ENCODE data around the gene LEMD1. TPM values are rescaled to one million over a fixed set of nuclear protein-coding genes. Genes with fewer than 3 reads are reported as not detected.

LEMD1 gene
- total RNA-seq, 2 experiments from 2014 or later, result not detected

DNA sequence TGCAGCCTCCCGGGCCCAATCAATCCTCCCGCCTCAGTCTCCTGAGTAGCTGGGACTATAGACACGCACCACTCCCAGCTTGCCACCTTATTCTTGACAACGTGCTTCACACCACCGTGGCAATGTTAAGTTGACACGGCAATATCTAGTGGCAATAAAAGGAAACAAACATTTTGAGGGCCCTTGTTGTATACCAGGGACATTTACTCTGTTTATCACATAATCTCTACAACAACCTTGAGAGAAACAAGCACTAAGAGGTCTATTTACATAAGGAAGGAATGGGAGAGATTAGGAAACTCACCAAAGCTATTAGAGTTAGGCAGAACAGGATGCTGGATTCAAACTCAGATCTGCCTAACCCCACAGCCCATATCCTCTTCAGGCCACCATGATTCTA, 68.2 kb downstream of the LEMD1 start:
- H3K9me3 ChIP-seq (ENCODE audit: control insufficient read depth in 1 of 2, insufficient read depth in 1 of 2, low read length in 2 of 2), result no peaks in the 10 kb centered on the region

DNA sequence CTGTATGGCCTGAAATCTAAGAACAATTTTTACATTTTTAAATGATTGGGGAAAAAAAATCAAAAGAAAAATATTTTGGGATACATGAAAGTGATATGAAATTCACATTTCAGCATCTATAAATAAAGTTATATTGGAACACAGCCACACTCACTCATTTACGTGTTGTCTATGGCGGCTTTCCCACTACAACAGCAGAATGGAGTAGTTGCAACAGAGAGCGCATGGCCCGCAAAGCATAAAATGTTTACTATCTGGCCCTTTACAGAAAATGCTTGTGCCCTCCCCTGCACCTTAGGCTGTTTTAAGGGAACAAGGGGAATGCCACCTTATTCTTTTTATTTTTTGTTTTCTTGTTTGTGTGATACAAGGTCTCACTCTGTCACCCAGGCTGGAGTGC, 68.7 kb downstream of the LEMD1 start:
- TF ChIP-seq, protein P1, sequence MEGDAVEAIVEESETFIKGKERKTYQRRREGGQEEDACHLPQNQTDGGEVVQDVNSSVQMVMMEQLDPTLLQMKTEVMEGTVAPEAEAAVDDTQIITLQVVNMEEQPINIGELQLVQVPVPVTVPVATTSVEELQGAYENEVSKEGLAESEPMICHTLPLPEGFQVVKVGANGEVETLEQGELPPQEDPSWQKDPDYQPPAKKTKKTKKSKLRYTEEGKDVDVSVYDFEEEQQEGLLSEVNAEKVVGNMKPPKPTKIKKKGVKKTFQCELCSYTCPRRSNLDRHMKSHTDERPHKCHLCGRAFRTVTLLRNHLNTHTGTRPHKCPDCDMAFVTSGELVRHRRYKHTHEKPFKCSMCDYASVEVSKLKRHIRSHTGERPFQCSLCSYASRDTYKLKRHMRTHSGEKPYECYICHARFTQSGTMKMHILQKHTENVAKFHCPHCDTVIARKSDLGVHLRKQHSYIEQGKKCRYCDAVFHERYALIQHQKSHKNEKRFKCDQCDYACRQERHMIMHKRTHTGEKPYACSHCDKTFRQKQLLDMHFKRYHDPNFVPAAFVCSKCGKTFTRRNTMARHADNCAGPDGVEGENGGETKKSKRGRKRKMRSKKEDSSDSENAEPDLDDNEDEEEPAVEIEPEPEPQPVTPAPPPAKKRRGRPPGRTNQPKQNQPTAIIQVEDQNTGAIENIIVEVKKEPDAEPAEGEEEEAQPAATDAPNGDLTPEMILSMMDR (IDR thresholded peaks at IDR 0.05), result no peak
- no peaks in the 10 kb centered on the region for H3K4me1 ChIP-seq (ENCODE audit: insufficient read depth, low read length)
- no peak overlapping the region for H3K27ac ChIP-seq (ENCODE audit: low read depth in 1 of 2, low read length in 2 of 2)
- no peaks in the 10 kb centered on the region for H3K9me3 Mint-ChIP-seq
- H3K27ac Mint-ChIP-seq, result no peak overlapping the region
- H3K36me3 ChIP-seq (ENCODE audit: insufficient read depth, low read length), result no peaks in the 10 kb centered on the region
- H3K4me1 Mint-ChIP-seq (ENCODE audit: low read depth), result no peaks in the 10 kb centered on the region
- H3K27me3 Mint-ChIP-seq, result peaks cover 19% of the 10 kb centered on the region
- CTCF ChIA-PET, result interaction anchor here (1.0 to 3.6 kb wide), 4 partner anchors 79 to 358 kb away, joined by 3 to 41 read pairs (median 15); no protein-coding TSS in a partner anchor
- H3K27me3 ChIP-seq (ENCODE audit: control insufficient read depth in 1 of 2, insufficient read depth in 2 of 2, low read length in 2 of 2), result peaks cover 0 to 5% of the 10 kb centered on the region in 2 experiments
- ATAC-seq (ENCODE audit: poor library complexity) (no peak), DNase-seq (no peak)
- no peaks in the 10 kb centered on the region for H3K9me3 ChIP-seq (ENCODE audit: control insufficient read depth in 1 of 2, insufficient read depth in 1 of 2, low read length in 2 of 2)
- POLR2A ChIA-PET, result no interaction called here
- intact Hi-C loops (cut with DNase I, micrococcal nuclease), result no loop called here
- H3K36me3 Mint-ChIP-seq (ENCODE audit: low read depth), result no peaks in the 10 kb centered on the region
- H3K4me3 ChIP-seq (ENCODE audit: low read length), result no peak overlapping the region
- no peak overlapping the region for H3K4me3 Mint-ChIP-seq

More for the DNA sequence above, 68.2 kb downstream of the LEMD1 start:
- ChIA-PET CTCF (interaction anchor here (0.6 to 3.6 kb wide), 15 partner anchors 9 to 358 kb away, joined by 3 to 41 read pairs (median 4); no protein-coding TSS in a partner anchor), POLR2A (interaction anchor here (0.8 to 1.5 kb wide), 5 partner anchors 68 to 132 kb away, joined by 3 to 8 read pairs (median 6); no protein-coding TSS in a partner anchor)
- H3K27me3 Mint-ChIP-seq, result peaks cover 19% of the 10 kb centered on the region
- Histone ChIP-seq H3K27ac (ENCODE audit: low read depth in 1 of 2, low read length in 2 of 2) (no peak overlapping the region), H3K36me3 (ENCODE audit: insufficient read depth, low read length) (no peaks in the 10 kb centered on the region), H3K4me1 (ENCODE audit: insufficient read depth, low read length) (no peaks in the 10 kb centered on the region), H3K4me3 (ENCODE audit: low read length) (no peak overlapping the region), H3K27me3 (ENCODE audit: control insufficient read depth in 1 of 2, insufficient read depth in 2 of 2, low read length in 2 of 2) (peaks cover 2 to 7% of the 10 kb centered on the region in 2 experiments)
- no peak for DNase-seq
- intact Hi-C loops (cut with DNase I, micrococcal nuclease), result loop anchor here (1.0 to 2.0 kb wide), 4 partner anchors 131 to 171 kb away; no protein-coding TSS in a partner anchor
- ATAC-seq (ENCODE audit: poor library complexity), result no peak
- H3K36me3 Mint-ChIP-seq (ENCODE audit: low read depth), result no peaks in the 10 kb centered on the region
- H3K4me3 Mint-ChIP-seq, result no peak overlapping the region
- no peaks in the 10 kb centered on the region for H3K9me3 Mint-ChIP-seq
- no peak overlapping the region for H3K27ac Mint-ChIP-seq
- H3K4me1 Mint-ChIP-seq (ENCODE audit: low read depth), result no peaks in the 10 kb centered on the region
- TF ChIP-seq, protein P1 (IDR thresholded peaks at IDR 0.05), result no peak

DNA sequence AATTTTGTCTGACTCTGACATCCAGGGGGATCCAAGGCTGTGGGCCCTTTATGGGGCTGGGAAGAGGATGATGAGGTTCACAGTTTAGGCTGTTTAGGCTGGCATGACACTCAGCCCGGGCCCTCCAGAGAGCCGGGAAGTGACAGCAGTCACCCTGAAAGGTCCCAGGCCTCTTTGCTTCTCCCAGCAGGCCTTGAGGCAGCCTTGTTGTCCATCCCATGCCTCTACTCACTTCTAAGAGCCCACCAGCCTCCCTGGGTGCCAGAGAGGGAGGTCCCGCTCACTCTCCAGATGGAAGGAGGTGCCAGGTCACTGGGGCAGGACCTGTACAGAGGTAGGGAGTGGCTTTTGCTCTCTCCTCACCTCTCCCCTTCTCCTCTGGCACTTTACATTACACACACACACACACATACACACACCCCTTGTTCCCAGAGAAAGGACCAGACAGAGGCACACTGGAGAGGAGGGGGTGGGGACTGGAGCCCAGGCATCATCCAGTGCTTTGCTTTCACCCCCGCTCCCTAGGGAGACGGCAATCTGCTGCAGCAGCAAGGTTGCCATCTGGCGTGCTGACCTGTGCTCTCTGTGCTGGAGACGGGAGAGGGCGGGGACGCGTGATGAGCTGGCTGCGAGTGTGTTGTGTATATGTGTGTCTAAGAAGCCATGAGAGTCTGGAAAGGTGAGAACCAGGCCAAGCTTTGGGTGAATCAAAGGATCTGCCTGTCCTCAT, 69.7 kb downstream of the LEMD1 start:
- intact Hi-C loops (cut with DNase I, micrococcal nuclease), result no loop called here
- H3K27me3 Mint-ChIP-seq, result peaks cover 18% of the 10 kb centered on the region
- no peak overlapping the region for H3K27ac Mint-ChIP-seq
- TF ChIP-seq, protein P1 (IDR thresholded peaks at IDR 0.05), result no peak
- no peaks in the 10 kb centered on the region for H3K36me3 Mint-ChIP-seq (ENCODE audit: low read depth)
- H3K9me3 Mint-ChIP-seq, result no peaks in the 10 kb centered on the region
- Histone ChIP-seq H3K9me3 (ENCODE audit: control insufficient read depth in 1 of 2, insufficient read depth in 1 of 2, low read length in 2 of 2) (no peaks in the 10 kb centered on the region), H3K27ac (ENCODE audit: low read depth in 1 of 2, low read length in 2 of 2) (no peak overlapping the region), H3K27me3 (ENCODE audit: control insufficient read depth in 1 of 2, insufficient read depth in 2 of 2, low read length in 2 of 2) (peaks cover 5% of the 10 kb centered on the region in 2 experiments), H3K36me3 (ENCODE audit: insufficient read depth, low read length) (no peaks in the 10 kb centered on the region), H3K4me1 (ENCODE audit: insufficient read depth, low read length) (no peaks in the 10 kb centered on the region), H3K4me3 (ENCODE audit: low read length) (no peak overlapping the region)
- ChIA-PET POLR2A (no interaction called here), CTCF (interaction anchor here (1.6 to 3.6 kb wide), 3 partner anchors 78 to 134 kb away, joined by 3 to 41 read pairs (median 26); no protein-coding TSS in a partner anchor)
- no peaks in the 10 kb centered on the region for H3K4me1 Mint-ChIP-seq (ENCODE audit: low read depth)
- no peak for ATAC-seq (ENCODE audit: poor library complexity)
- DNase-seq, result no peak
- H3K4me3 Mint-ChIP-seq, result no peak overlapping the region

Data from CD4-positive, alpha-beta T cell (primary cell).